ENCODE results near the gene RPL23.

The RPL23 gene

GRCh38 chr17:38853292-38854219, at the start of gene RPL23:
TSS of gene RPL23 (minus strand) at chr17:38853721. CDS start at chr17:38853710, 11 bp downstream.
- DNase-seq, result peak; percentile 99

DNA sequence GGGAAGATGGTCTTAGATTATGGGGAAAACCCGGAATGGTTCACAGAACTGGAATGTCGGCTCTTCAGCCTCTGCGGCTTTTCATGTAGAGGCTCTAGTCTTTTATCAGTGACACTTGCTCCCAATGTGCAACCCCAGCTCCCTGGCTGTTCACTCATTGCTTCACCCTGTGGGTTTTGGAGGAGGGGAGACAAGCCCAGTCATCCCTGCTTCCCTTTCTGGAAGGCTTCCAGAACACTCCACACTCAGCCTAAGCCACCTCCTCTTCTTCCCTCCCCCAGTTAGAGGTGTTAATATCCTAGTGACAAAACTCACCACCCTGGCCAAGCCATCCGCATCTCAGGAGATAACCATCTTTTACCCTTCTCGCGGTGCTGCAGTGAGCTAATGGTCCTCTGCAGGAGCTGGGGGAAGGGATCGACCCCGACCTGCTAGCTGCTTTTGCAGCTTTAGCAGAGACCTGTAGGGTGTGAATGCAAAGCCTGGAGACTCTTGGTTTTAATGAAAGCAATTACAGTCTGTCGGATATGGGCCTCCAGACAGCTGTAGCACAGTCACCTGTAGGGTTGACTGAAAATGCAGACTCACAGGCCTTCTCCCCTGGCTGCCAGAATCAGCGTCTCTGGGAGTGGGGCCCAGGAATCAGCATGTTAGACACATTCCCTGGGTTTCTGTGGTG, 47.6 kb upstream of the RPL23 start:
- DNase-seq, result peak; percentile 92

DNA sequence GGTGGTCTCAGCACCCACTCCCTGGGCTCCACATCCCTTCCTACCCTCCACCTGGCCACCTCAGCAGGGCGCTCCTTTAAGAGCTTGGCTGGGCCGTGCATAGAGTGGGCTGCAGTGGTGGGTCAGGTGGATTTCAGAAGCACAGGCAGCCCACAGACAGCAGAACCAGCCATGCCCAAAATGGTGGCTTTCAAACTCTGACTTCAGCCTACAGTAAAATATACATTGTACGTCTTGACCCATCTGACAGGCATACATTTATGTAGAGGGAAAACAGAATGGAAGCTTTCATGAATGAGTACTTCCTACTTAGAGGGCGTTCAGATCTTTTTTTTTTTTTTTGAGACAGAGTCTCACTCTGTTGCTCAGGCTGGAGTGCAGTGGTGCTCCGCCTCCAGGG, 45.9 kb upstream of the RPL23 start:
- DNase-seq, result no peak

DNA sequence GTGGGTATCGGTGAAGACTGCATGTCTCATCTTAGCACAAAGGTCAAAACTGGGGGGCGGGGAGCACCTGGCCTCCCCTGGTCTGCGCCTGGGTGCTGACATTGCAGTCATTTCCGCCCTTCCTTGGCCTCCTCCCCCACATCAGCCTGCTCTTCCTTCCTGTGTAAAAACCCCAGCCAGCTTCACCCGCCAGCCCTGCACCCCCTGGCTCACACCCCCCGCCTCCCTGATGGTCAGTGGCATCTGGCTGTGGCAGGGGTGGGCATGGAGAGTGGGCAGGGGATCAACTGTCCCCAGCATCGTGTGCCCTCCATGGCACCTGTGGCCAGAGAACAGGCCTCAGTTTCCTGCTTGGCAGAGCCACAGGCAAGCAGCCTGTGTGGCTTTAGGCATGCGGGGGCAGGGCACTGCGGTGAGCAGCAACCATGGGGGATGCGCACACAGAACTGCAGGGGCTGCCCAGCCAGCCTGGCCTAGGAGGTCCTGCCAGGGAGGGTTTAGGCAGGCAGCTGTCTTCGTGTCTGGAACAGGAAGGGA, 45.4 kb upstream of the RPL23 start:
- peak; percentile 51 for DNase-seq

- DNase-seq, result no peak
These were observed 44.8 kb upstream of the RPL23 start for GRCh38 chr17:38898291-38898679.

DNA sequence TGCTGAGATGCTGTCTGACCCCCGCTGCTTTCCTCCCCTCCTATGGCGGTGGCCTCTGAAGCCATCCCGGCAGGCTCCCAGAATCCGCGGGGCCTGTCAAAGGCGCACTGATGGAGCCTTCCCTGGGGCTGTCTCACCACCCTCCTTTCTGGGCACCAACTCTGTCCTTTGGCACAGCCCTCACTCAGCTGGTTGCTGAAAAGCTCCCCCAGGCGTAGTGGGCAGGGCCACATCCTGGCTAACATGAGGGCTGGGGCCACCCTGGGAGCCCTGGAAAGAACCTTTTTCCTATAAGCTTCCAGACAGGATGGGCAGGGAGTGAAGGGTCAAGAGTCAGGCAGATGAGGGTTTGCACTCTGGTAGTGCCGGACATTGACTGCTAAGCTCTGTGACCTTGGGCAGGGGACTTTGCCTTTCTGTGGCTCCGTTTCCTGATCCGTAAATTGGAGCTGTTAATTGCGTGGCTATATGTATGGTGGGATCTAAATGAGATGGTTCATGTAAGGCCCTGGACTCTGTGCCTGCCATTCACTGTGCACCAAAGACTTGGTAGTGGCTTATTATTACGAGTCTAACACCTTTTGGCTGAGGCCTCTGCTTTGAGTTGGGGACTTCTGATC, 44.3 kb upstream of the RPL23 start:
- DNase-seq, result no peak

GRCh38 chr17:38897176-38897575, 43.7 kb upstream of the RPL23 start:
- DNase-seq, result no peak

DNA sequence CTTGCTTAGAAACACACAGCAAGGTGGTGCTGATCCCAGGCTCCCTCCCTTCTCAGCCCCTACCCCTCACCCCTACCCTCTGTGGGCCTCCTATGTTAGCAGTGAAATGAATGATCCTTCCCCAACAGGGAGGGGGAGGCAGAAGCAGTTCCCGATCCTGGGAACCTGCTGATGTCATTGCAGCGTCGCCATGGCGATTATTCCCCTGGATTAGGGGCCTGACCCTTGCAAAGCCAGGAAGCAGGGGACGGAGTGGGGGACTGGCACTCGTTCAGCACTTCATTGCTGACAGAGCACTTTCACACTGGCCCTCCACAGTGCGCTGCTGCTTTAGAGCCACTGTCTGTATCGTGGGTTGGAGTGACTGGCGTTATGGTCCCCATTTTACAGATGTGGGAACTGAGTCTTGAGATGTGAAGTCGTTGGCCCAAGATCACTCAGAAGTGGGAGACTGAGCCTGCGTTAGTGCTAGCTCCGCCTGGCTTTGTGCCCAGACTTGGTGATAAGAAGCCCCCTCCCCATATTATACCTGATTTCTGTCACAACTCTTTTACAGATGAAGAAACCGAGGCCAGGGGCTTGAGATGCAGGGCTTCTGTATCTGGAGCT, 42.9 kb upstream of the RPL23 start:
- DNase-seq, result no peak

GRCh38 chr17:38894276-38894675, 40.8 kb upstream of the RPL23 start:
- no peak for DNase-seq

DNA sequence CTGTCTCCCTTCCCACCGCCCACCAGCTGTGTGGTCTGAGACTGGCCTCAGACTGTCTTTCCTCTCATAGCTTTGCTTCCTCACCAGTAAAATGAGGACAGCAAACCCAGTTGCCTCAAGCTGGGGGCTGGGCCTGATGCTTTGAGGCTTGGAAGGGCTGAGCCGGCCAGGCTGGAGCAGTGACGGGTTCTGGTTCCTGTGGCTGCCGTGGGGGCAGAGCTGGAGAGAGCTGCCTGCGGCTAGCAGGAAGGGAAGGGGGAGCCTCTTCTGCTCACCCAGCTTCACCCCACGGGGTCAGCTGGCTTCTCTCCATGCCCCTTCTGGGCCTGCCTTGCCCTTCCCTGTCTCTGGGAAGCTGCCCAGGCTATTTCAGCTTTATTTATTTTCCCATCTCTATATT, 40.1 kb upstream of the RPL23 start:
- DNase-seq, result peak; percentile 73

DNA sequence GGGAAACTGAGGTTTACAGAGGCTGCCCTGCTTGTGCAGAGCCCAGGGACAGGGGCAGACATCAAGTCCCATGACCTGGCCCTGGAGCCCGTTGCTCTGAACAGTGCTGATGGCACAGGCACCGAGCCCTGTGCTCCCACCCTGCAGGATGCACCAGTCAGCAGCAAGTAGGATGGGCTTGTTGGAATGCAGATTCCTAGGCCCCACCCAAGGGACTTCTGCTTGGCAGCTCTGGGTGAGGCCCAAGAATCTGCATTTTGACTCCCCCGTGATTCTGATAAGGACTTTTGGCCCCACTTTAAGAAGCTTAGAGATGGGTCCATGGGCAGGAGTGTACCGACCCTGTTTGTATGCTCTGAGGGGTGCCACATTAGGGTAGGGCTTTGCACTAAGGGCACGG, 39.6 kb upstream of the RPL23 start:
- no peak for DNase-seq

DNA sequence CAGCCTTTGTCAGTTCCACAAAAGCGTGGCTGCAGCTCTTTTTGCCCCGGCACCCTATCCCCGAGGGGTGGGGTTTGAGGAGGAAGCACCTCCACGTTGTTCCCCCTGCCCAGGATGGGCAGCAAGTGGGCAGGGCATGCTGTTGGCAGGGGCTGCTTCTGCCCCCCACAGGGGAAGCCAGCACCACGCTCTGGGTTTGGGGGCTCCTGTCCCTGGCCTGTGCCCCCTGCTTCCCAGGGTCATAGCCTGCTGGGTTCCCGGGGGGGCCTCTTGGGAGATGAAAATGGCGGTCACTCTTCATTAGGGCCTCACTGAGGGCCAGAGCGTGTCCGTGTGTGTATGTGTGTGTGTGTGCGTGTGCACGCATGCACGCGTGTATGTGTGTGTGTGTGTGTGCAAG, 39.1 kb upstream of the RPL23 start:
- no peak for DNase-seq

GRCh38 chr17:38892083-38892482, 38.6 kb upstream of the RPL23 start:
- DNase-seq, result no peak

DNA sequence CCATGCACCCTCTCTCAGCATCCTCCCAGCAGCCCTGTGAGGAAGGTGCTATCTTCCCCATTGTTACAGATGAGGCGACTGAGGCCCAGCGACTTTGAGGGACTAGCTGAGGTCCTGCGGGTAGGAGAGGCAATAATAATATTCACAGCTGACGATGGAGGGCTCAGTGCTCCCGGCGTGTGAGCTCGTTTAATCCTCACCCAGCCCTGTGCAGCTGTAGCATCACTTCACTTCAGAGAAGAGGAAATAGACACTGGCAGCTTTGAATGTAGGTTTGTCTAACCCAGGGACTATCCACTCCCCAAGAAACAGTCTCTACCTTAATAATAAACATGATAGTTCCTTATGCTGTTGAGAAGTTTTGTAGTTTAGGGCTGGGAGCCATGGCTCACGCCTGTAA, 37.9 kb upstream of the RPL23 start:
- no peak for DNase-seq

DNA sequence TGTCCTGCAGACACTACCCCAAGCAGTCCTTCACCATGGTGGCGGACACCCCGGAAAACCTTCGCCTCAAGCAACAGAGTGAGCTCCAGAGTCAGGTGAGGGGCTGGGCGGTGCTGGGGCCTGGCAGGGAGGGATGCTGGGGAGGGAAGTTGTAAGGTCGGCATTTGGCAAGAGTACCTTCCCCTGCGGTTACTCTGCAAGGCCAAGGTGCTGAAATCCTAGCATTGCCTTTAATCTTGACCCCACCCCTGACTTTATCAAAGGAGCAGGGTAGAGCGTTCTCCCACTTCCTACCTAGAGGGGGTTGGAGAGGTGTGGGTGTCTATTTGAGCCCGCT, 36.9 kb upstream of the RPL23 start:
- DNase-seq, result no peak

DNA sequence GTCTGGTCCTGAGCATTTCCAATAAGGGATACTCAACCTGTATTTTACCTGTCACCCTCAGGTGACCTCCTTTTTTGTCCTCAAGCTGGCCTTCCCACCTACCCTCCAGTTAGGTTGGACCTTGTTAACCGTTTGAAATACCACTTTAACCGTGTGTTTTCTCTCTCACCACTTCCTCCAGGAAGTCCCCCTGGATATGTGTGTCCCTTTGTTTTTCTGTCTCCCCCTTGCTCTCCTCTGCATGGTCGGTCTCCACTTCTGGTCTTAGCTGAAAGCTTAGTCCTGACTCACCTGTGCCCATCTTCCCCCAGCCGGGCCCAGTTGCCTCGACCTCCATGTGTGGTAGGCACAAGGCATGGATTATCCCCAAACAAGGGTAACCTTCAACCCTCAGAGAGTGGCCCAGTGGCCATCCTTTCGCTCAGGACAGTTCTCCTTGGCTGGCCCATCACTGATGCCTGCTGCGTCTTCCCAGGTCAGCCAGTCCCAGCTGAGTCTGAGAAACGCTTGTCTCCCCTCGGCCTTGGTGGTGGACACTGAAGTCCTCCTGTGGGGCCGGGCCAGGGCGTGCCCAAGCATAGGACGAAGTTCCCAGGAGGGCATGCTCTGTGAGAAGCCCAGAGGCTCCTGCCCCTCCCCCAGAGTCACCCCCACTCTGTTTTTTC, 36.4 kb upstream of the RPL23 start:
- DNase-seq, result no peak

DNA sequence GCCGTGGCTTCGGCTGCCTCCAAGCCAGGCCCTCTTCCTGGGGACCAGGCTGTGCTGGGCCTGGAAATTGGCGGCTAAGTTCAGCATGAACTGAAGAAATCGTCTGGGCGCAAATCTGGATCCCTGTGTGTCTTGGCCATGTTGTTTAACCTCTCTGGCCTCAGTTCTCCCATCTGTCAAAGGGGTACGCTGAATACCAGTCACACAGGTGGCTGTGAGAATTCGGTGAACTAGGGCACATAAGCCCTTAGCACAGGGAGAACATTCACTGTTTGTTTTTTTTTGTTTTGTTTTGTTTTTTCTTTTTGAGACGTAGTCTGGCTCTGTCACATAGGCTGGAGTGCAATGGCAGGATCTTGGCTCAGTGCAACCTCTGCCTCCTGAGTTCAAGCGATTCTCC, 35.3 kb upstream of the RPL23 start:
- no peak for DNase-seq

DNA sequence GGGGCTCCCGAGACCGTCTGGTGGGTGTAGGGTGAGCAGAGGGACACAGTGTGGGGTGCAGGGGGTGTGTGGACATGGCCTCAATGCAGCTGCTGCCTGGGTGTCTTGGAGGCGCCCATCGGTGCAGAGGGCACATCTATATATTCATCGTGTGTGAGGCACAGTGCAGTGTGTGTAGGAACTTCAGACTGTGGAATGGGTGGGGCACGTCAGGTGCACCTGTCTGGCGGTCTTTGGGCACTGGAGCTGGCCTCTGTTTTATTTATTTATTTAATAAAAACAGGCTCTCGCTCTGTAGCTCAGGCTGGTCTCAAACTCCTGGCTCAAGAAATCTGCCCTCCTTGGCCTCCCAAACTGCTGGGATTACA, 33.1 kb upstream of the RPL23 start:
- no peak for DNase-seq

DNA sequence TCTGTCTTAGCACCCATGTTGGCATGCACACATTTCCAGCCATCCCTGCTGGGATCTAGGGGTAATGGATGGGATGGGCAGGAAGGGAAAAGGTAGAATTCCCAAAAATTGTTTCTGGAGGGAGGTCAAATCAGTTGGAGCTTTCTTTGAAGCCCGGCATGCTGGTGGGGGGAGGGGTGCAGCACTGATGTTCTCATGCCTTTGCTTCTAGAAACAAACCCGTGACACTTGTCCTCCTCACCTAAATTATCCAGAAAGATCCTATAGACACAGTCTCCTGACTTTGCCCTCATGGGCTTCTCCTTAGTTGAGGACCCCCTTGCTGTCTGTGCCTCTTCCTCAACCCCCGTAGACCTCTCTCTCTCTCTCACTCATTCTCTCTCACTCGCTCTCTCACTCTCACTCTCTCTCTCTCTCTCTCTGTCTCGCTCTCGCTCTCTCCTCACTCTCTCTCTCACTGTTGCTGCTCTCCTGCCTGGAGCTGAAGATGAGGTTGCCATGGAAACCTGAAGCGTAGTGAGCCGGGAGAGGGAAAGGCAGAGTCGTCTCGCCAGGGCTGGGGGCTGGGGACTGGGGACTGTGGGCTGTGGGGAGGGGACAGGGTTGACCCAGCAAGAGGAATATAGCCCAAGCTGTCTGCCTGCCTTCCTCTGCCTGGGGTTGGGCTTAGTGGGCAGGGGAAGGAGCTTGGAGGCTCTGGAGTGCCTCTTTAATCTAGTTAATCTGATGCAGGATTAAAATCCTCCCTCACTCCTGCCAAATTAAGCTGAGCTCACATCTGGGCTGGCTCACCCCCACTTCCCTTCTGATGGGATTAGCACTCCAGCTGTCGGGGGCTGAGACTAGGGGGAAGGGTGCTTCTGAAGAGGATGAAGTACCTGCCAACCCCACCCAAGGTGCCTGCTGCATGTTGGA, 32.5 kb upstream of the RPL23 start:
- no peak for DNase-seq

DNA sequence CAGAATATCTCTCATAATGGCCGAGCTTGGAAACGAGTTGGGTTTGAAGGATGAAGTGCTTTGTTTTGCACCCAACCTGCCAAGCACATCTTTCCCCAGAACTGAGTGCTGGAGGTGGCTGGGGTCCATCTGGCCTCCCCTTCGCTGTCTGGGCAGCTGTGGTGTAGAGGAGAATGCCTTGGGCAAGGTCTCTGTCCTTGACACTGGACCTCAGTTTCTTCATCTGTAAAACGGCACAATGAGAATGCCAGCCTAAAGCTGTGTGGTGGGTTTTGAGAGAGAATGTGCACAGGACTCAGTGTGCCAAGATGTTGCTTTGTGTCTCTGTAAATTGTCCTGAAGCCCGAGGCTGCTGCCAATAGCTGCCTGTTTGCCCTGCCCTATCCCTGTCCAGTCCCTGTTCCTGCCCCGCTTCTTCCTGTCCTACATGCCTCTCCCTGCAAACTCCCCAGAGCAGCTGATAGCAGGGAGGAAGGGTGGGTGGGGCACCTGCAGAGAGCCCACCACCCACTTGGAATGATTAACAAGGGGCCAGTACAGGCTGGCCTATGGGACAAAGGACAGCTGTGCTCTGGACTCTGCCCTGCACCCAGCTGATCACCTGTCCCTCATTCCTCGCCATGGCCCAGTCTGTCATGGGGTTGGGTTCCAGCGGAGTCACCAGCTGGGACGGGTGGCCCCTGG, 31.7 kb upstream of the RPL23 start:
- DNase-seq, result no peak

Data from suppressor macrophage treated with lipopolysaccharide for 4 hours (primary cell).